GM21515 (cell line): ENCODE measurements around the gene PAMR1.
"Not testable (repeated sequence)": the region's sequence is repeated elsewhere in the genome, so short reads cannot be mapped to it uniquely, and the experiment has no call there.

ENCODE experiments used
- ATAC-seq: cut with Tn5 transposase; IDR thresholded peaks from one replicate; pipeline ENCODE4 v1.9.1; 2021; ENCODE audit not compliant: unreplicated experiment

The PAMR1 gene

GRCh38 chr11:35525501-35526175 is at the start of gene PAMR1:
PAMR1 (minus strand) TSS chr11:35525616; CDS start chr11:35525585, 31 bp downstream.
- ATAC-seq = no peak

- ATAC-seq = no peak
Observed at GRCh38 chr11:35571696-35572095, 46.3 kb upstream of the PAMR1 start.

DNA sequence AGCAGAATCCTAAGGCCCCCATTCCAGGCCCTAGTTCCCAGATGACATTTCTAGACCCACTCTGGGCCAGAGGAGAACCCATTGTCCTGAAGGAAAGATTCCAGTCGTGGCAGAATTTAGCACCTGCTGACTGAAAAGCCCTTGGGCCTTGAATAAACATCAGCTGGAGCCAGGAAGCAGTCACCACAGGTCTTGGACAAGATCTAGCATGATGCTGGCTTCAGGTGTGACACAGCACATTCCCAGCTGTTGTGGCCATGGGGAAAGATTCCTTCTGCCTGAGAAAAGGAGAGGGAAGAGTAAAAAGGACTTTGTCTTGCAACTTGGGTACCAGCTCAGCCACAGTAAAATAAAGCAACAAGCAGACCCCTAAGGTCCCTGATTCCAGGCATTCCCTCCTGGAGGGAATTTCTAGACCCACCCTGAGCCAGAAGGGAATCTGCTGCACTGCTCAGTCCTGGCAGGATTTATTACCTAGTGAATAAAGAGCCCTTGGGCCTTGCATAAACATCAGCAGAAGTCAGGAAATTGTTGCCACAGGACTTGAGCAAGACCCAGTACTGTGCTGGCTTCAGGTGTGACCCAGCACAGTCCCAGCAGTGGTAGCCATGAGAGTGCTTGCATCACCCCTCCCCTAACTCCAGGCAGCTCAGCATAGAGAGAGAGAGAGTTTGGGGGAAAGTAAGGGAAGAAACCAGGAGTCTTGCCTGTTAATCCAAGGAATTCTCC is 42.5 kb upstream of the PAMR1 start:
- no peak for ATAC-seq

GRCh38 chr11:35566885-35567284 is 41.5 kb upstream of the PAMR1 start:
- ATAC-seq = no peak

GRCh38 chr11:35566181-35566580 is 40.8 kb upstream of the PAMR1 start:
- no peak for ATAC-seq

DNA sequence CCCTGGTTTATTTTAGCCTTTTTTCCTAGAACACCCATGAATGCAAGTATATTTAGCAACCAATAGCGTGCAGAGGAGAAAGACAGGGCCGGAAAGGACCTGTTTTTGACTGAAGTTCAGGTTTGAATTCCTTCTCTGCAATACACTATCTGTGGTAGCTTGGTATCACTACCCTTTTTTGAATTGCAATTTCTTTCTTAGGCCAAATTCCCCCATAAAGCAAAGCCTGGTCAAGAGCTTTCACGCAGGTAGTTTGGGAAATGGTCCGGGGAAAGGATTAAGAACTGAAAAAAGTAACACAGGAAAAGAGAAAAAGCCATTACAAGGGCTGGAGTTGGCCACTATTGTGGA is 38.8 kb upstream of the PAMR1 start:
- no peak for ATAC-seq

DNA sequence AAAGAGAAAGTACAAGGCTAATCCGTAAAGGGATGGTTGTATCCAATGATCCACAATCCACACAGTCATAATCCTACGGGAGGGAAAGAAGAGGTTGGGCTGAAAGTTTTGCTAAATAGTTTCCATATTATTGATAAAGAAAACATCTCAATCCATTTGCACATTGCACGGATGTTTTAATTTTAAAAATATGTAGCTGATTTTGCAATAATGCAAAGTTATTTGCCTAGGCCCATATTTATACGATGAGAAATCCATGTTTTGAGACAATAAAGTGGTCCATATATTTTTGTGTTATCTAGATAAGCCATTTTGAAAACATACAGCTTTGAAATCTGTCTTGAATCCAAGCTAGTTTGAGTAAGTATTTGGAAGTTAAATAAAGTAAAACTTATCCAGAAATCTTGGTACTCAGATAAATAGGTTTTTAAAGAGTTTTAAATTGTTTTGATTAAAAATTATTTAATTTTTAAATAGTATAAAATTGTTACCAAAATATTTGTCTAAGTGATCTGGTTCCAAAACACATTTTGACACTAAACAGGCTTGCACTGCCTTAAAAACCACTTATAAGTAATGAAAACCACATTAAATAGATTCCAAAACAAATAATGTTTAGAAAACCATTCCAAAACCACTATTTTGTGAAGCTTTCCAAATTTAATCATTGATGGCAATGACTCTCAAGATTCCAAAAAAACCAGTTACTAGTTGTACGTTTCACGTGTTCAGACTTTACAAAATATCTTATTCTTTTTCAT is 38.2 kb upstream of the PAMR1 start:
- ATAC-seq = no peak

DNA sequence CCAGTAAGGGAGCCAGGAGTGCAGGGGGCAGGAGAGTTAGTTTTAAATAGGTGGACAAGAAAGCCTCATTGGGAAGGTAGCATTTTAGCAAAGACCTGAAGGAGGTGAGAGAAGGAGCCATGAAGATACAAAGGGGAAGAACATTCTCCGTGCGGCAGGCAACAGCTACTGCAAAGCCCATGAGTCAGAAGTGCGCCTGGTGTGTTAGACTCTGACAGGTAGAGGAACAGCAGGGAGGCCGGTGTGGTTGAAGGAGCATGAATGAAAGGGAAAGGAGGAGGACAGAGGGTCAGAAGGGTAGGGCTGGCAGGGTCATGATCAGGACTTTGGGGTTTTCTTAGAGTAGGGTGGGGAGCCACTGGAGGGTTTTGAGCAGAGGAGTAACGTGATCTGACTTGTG is 34.5 kb upstream of the PAMR1 start:
- ATAC-seq = no peak

- ATAC-seq = no peak
Observed at GRCh38 chr11:35558513-35558912, 33.1 kb upstream of the PAMR1 start.

- no peak for ATAC-seq
Observed at GRCh38 chr11:35555488-35555887, 30.1 kb upstream of the PAMR1 start.

GRCh38 chr11:35554491-35555437 is 29.3 kb upstream of the PAMR1 start:
- ATAC-seq = no peak

GRCh38 chr11:35553831-35554230 is 28.4 kb upstream of the PAMR1 start:
- no peak for ATAC-seq

- no peak for ATAC-seq
Observed at GRCh38 chr11:35553021-35553420, 27.6 kb upstream of the PAMR1 start.

- no peak for ATAC-seq
Observed at GRCh38 chr11:35552616-35553015, 27.2 kb upstream of the PAMR1 start.

GRCh38 chr11:35550374-35551036 is 25.1 kb upstream of the PAMR1 start:
- ATAC-seq = no peak

GRCh38 chr11:35549787-35550186 is 24.4 kb upstream of the PAMR1 start:
- no peak for ATAC-seq

GRCh38 chr11:35548925-35549561 is 23.6 kb upstream of the PAMR1 start:
- no peak for ATAC-seq

DNA sequence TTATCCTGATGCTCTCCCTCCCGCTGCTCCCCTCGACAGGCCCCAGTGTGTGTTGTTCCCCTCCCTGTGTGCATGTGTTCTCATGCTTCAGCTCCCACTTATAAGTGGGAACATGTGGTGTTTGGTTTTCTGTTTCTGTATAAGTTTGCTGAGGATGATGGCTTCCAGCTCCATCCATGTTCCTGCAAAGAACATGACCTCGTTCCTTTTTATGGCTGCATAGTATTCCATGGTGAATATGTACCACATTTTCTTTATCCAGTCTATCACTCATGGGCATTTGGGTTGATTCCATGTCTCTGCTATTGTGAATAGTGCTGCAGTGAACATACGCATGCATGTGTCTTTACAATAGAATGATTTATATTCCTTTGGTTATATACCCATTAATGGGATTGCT is 22.6 kb upstream of the PAMR1 start:
- not testable (repeated sequence) for ATAC-seq

DNA sequence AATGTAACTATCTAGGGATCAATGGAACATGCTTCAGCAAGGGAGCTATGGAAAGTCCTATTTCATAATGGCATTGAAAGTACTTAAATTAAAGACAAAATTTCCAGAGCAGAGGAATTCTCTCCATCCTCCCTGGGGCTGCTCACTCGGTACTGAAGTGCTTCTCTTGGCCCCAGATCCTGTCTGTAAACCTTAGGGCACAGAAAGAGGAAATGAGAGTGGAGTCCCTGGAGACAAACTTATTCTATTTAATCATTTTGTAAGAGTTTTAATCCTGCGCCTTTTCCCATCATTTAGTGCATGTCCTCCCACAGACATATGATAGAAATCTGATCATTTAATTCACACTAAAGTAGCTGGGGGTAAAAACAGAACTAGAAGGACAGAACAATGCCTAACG is 20.9 kb upstream of the PAMR1 start:
- ATAC-seq = no peak
